ENCODE data around the gene IDH2.

The IDH2 gene

GRCh38 chr15:90078965-90079364, 23.3 kb downstream of the IDH2 start:
- no peak for TF ChIP-seq CTCF (IDR thresholded peaks at IDR 0.05; ENCODE audit: low read depth, low read length)
- no peak overlapping the region for H3K4me3 ChIP-seq (replicated peaks in 1 of 2; ENCODE audit: low read depth in 2 of 2, low read length in 2 of 2)
- no peak for DNase-seq (ENCODE audit: low read depth in 2 of 2)

- no peak overlapping the region for H3K4me3 ChIP-seq (replicated peaks in 1 of 2; ENCODE audit: low read depth in 2 of 2, low read length in 2 of 2)
- no peak for DNase-seq (ENCODE audit: low read depth in 2 of 2)
These were observed 25.6 kb downstream of the IDH2 start for GRCh38 chr15:90076716-90077115.

GRCh38 chr15:90075420-90076289, 26.6 kb downstream of the IDH2 start:
- no peak for DNase-seq (ENCODE audit: low read depth in 2 of 2)
- TF ChIP-seq CTCF (IDR thresholded peaks at IDR 0.05; ENCODE audit: low read depth, low read length): no peak
- no peak overlapping the region for H3K4me3 ChIP-seq (replicated peaks in 1 of 2; ENCODE audit: low read depth in 2 of 2, low read length in 2 of 2)

More at GRCh38 chr15:90076716-90077115, 25.6 kb downstream of the IDH2 start:
- TF ChIP-seq CTCF (IDR thresholded peaks at IDR 0.05; ENCODE audit: low read depth, low read length): no peak

GRCh38 chr15:90074916-90075315, 27.4 kb downstream of the IDH2 start:
- no peak for TF ChIP-seq CTCF (IDR thresholded peaks at IDR 0.05; ENCODE audit: low read depth, low read length)
- no peak overlapping the region for H3K4me3 ChIP-seq (replicated peaks in 1 of 2; ENCODE audit: low read depth in 2 of 2, low read length in 2 of 2)
- DNase-seq (ENCODE audit: low read depth in 2 of 2): no peak

- no peak for TF ChIP-seq CTCF (IDR thresholded peaks at IDR 0.05; ENCODE audit: low read depth, low read length)
- no peak for DNase-seq (ENCODE audit: low read depth in 2 of 2)
- no peak overlapping the region for H3K4me3 ChIP-seq (replicated peaks in 1 of 2; ENCODE audit: low read depth in 2 of 2, low read length in 2 of 2)
These were observed 28.2 kb downstream of the IDH2 start for GRCh38 chr15:90074023-90074422.

GRCh38 chr15:90072978-90073640, 29.2 kb downstream of the IDH2 start:
- DNase-seq (ENCODE audit: low read depth in 2 of 2): no peak
- no peak overlapping the region for H3K4me3 ChIP-seq (replicated peaks in 1 of 2; ENCODE audit: low read depth in 2 of 2, low read length in 2 of 2)
- no peak for TF ChIP-seq CTCF (IDR thresholded peaks at IDR 0.05; ENCODE audit: low read depth, low read length)

Measured in cardiac fibroblast (primary cell).